MM.1S (cell line): ENCODE measurements around the gene NEMP1.

Experiments
- EZH2 ChIP-seq: fragments of 300-600 bp; sonication (generic); optimal IDR thresholded peaks from 2 replicates; pipeline ENCODE3; 2017; ENCODE audit warnings: low read depth, mild to moderate bottlenecking, antibody characterized with exemption, low read length, mixed read lengths
- TF ChIP-seq, protein P1 (sequence below): fragments of 300-600 bp; sonication (generic); IDR thresholded peaks from 2 replicates; pipeline ENCODE4 v1.5.1; 2016; ENCODE audit warnings: antibody characterized with exemption, low read length, mixed read lengths

GRCh38 chr12:57109207-57110103, 30.9 kb upstream of the NEMP1 start:
- TF ChIP-seq, protein P1, sequence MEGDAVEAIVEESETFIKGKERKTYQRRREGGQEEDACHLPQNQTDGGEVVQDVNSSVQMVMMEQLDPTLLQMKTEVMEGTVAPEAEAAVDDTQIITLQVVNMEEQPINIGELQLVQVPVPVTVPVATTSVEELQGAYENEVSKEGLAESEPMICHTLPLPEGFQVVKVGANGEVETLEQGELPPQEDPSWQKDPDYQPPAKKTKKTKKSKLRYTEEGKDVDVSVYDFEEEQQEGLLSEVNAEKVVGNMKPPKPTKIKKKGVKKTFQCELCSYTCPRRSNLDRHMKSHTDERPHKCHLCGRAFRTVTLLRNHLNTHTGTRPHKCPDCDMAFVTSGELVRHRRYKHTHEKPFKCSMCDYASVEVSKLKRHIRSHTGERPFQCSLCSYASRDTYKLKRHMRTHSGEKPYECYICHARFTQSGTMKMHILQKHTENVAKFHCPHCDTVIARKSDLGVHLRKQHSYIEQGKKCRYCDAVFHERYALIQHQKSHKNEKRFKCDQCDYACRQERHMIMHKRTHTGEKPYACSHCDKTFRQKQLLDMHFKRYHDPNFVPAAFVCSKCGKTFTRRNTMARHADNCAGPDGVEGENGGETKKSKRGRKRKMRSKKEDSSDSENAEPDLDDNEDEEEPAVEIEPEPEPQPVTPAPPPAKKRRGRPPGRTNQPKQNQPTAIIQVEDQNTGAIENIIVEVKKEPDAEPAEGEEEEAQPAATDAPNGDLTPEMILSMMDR = no peak
- no peak for TF ChIP-seq EZH2
